OCI-LY1 (cell line): ENCODE results near the gene CETP.

ENCODE experiments used
- H2AFZ ChIP-seq: fragments of 200-600 bp; sonication (generic), shearing (Covaris generic); 2 replicates; pipeline ENCODE4 v1.6.0; 2014; ENCODE audit warnings: antibody characterized with exemption, mild to moderate bottlenecking, low read length
- H3F3A ChIP-seq: fragments of 200-600 bp; sonication (generic), shearing (Covaris generic); 2 replicates; pipeline ENCODE4 v1.6.0; 2014; ENCODE audit warnings: mild to moderate bottlenecking, antibody characterized with exemption, low read length, moderate library complexity; ENCODE audit not compliant: insufficient read depth
- H3K27ac ChIP-seq: fragments of 200-600 bp; sonication (generic); 2 replicates; pipeline ENCODE4 v1.5.1; 2014; ENCODE audit warnings: low read length, mixed run types, mild to moderate bottlenecking, low read depth; ENCODE audit not compliant: poor library complexity, severe bottlenecking
- H3K27me3 ChIP-seq: fragments of 200-600 bp; sonication (generic); 2 replicates; pipeline ENCODE4 v1.6.0; 2014; ENCODE audit warnings: antibody characterized with exemption, mild to moderate bottlenecking, low read length, moderate library complexity; ENCODE audit not compliant: insufficient read depth
- H3K36me3 ChIP-seq: fragments of 200-600 bp; sonication (generic); 2 replicates; pipeline ENCODE4 v1.6.1; 2014; ENCODE audit warnings: mild to moderate bottlenecking, antibody characterized with exemption, low read length, moderate library complexity, mixed read lengths; ENCODE audit not compliant: insufficient read depth
- H3K4me1 ChIP-seq: fragments of 200-600 bp; sonication (generic); 2 replicates; pipeline ENCODE4 v1.5.1; 2014; ENCODE audit warnings: mild to moderate bottlenecking, low read length, moderate library complexity; ENCODE audit not compliant: insufficient read depth, severe bottlenecking
- H3K4me2 ChIP-seq: fragments of 200-600 bp; sonication (generic), shearing (Covaris generic); 2 replicates; pipeline ENCODE4 v1.6.1; 2014; ENCODE audit warnings: low read length
- H3K4me3 ChIP-seq: fragments of 200-600 bp; sonication (generic); 2 replicates; pipeline ENCODE4 v1.5.1; 2014; ENCODE audit warnings: low read length, low read depth, mild to moderate bottlenecking, mixed read lengths; ENCODE audit not compliant: poor library complexity, severe bottlenecking
- H3K79me2 ChIP-seq: fragments of 200-600 bp; shearing (Covaris generic); 2 replicates; pipeline ENCODE4 v1.6.1; 2016; ENCODE audit warnings: mixed run types, low read length, mixed read lengths; ENCODE audit not compliant: insufficient read depth
- H3K9ac ChIP-seq: fragments of 200-600 bp; sonication (generic), shearing (Covaris generic); 2 replicates; pipeline ENCODE4 v1.6.1; 2014; ENCODE audit warnings: mild to moderate bottlenecking, low read length, mixed read lengths
- H3K9me2 ChIP-seq: fragments of 200-600 bp; sonication (generic), shearing (Covaris generic); 2 replicates; pipeline ENCODE4 v1.6.1; 2014; ENCODE audit warnings: low read depth, mild to moderate bottlenecking, low read length, mixed read lengths
- H3K9me3 ChIP-seq: fragments of 200-600 bp; shearing (Covaris generic); 2 replicates; pipeline ENCODE4 v1.6.1; 2014; ENCODE audit warnings: low read length, mixed read lengths
- H4K20me1 ChIP-seq: fragments of 200-600 bp; sonication (generic), shearing (Covaris generic); 2 replicates; pipeline ENCODE4 v1.6.0; 2016; ENCODE audit warnings: mild to moderate bottlenecking, low read length; ENCODE audit not compliant: insufficient read depth
- CTCF ChIP-seq: fragments of 200-600 bp; sonication (generic), shearing (Covaris generic); IDR thresholded peaks from 2 replicates; pipeline ENCODE4 v1.5.1; 2017; ENCODE audit warnings: mild to moderate bottlenecking, antibody characterized with exemption, low read length, moderate library complexity, mixed read lengths
- EZH2 ChIP-seq: fragments of 200-600 bp; sonication (generic), shearing (Covaris generic); IDR thresholded peaks from 2 replicates; pipeline ENCODE4 v1.8.0; 2017; ENCODE audit warnings: borderline replicate concordance, mixed run types, mild to moderate bottlenecking, antibody characterized with exemption, low read length, moderate library complexity, mixed read lengths

Gene CETP

DNA sequence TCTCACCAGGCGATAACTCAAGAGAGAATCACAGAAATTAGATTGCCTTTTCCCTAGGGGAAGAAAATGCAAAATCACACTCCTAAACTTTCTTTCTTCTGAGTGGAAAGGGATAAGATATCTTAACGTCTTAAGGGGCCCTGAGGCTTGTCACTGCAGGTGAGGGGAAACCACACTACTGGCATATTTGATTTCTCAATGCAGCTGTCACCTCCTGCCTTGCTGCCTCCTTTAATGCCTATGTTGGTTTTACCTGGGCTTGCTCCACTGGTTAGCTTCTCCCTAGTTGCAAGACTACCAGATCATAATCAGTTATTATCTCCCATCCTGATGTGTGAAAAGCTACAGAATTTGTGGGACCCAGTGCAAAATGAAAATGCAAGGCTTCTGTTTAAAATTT is 34.3 kb upstream of the CETP start:
- Histone ChIP-seq H3K9me2 (no peaks in the 10 kb centered on the region), H3K27ac (peak overlapping the region; percentile 47), H3K9me3 (no peaks in the 10 kb centered on the region), H3F3A (no peaks in the 10 kb centered on the region), H3K79me2 (peaks cover 2% of the 10 kb centered on the region), H3K4me2 (no peak overlapping the region), H3K4me3 (no peak overlapping the region), H3K4me1 (peaks cover 37% of the 10 kb centered on the region), H3K9ac (no peak overlapping the region), H2AFZ (no peak overlapping the region), H4K20me1 (no peaks in the 10 kb centered on the region), H3K27me3 (no peaks in the 10 kb centered on the region), H3K36me3 (peaks cover 2% of the 10 kb centered on the region; the same call in 1 of the 2 replicates)
- TF ChIP-seq EZH2 (no peak), CTCF (no peak)

GRCh38 chr16:56929639-56930038 is 32.1 kb upstream of the CETP start:
- Histone ChIP-seq H3K27ac (peak overlapping the region; percentile 98), H4K20me1 (no peaks in the 10 kb centered on the region), H3K9me2 (no peaks in the 10 kb centered on the region), H3K4me1 (peaks cover 49% of the 10 kb centered on the region), H3K9ac (no peak overlapping the region; the same call in 1 of the 2 replicates), H3F3A (no peaks in the 10 kb centered on the region), H3K36me3 (peaks cover 22% of the 10 kb centered on the region), H3K4me3 (no peak overlapping the region), H3K4me2 (no peak overlapping the region), H3K9me3 (no peaks in the 10 kb centered on the region), H3K27me3 (no peaks in the 10 kb centered on the region), H3K79me2 (peaks cover 23% of the 10 kb centered on the region), H2AFZ (0 out of 2 replicates have a peak overlapping the region, but pooled peaks have one; percentile 53)
- TF ChIP-seq CTCF: no peak
- no peak for TF ChIP-seq EZH2

- no peaks in the 10 kb centered on the region for H3K27me3 ChIP-seq
- no peaks in the 10 kb centered on the region for H4K20me1 ChIP-seq
- H3K27ac ChIP-seq: peak overlapping the region; percentile 98
- peaks cover 32% of the 10 kb centered on the region for H3K36me3 ChIP-seq
- peaks cover 33% of the 10 kb centered on the region for H3K79me2 ChIP-seq
- H3K9ac ChIP-seq: peak overlapping the region; percentile 73
- 0 out of 2 replicates have a peak overlapping the region, but pooled peaks have one; percentile 35 for H2AFZ ChIP-seq
- no peaks in the 10 kb centered on the region for H3F3A ChIP-seq
- H3K9me2 ChIP-seq: no peaks in the 10 kb centered on the region
- H3K4me1 ChIP-seq: peaks cover 60% of the 10 kb centered on the region
- H3K9me3 ChIP-seq: no peaks in the 10 kb centered on the region
- H3K4me3 ChIP-seq: peak overlapping the region; percentile 99
- H3K4me2 ChIP-seq: peak overlapping the region; percentile 62
- TF ChIP-seq EZH2 (no peak), CTCF (no peak)
Measured at GRCh38 chr16:56930486-56931270, 31.1 kb upstream of the CETP start.
